NCI-H446 (cell line): ENCODE data around the gene EFCAB6.
A peak's percentile ranks its signal among the peaks of the same experiment; 100 is the strongest.

Source experiments
- DNase-seq, 2 experiments: peaks; one replicate each; lab custom pipeline; 2025; lab: John Stamatoyannopoulos, UW

Gene EFCAB6

DNA sequence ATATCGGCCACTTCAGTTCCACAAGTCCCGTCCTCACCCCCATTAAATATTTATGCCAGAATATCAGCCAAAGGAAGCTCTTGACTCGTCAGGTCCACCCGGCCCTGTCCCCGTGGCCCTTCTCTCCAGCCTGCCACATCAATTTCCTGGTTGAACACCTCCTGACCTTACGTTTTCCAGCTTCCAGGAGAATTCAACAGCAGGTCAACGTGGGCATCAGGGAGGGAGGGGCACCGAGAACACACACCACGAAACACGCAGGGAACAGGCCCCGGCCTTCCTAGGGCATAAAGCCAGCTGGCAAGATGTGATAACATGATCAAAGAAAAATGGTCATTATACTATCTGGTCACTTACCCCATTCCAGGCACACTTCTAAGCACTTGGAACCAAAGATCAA, 34.9 kb upstream of the EFCAB6 start:
- DNase-seq: no peak

DNA sequence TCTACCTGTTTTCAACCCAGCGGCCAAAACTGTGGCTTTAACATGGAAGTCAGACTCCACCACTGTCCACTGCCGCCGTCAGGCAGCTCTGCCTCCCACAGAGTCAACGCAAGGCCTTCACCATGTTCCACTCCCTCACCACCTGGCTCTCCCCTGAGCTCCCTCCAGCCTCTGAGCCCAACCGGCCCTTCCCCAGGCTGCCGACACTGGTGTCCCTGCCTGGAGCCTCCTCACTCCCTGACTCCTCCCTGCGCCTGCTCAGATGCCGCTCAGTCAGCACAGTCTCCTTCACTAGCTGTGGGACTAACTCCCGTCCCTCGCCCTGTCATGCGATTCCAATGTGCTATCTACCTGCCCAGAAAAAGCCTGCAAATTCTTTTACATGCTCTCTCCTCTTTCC, 33.9 kb upstream of the EFCAB6 start:
- no peak for DNase-seq

DNA sequence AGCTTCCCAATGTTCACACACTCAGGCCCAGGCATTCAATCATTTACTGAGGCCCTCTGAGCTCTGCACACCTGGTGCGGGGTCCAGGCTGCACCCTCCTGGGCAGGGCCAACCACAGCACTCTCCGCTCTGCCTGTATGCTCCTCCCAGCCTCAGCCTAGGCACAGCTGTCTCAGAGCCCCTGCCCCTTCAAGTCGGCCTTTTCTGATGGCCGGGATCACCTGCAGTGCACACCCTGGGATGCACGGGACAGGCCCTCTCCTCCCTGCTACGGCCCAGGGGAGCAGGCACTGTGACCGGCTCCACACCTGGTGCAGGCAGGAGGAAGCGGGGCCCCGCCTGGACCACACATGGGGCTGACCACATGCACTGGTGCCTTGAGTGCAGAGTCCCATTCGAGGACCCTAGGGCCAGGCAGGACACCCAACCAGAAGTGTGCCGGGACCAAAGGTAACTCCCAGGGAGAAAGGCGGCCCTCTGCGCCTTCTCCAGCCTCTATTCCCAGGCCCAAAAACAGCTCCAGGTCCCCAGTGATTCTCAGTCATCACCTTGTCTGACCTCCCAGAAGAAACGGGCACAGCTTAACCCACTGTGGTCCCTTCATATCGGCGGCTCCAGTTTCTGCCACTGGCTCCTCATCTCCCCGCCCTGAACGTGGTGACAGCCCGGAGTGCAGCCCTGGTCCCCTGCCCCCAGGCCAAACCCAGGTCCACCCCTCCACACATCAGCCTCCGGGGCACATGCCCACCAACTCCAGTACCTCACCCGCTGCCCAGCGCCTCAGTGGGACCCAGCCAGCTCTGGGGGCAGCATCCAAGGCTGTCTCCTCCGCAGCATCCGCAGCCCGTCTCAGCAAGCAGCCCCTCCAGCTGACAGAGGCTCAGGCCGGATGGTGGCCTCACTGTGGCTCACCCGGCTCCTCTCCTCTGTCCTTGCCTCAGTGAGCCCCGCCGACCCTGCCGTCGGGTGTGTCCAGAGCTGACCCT, 32.7 kb upstream of the EFCAB6 start:
- DNase-seq: no peak

DNA sequence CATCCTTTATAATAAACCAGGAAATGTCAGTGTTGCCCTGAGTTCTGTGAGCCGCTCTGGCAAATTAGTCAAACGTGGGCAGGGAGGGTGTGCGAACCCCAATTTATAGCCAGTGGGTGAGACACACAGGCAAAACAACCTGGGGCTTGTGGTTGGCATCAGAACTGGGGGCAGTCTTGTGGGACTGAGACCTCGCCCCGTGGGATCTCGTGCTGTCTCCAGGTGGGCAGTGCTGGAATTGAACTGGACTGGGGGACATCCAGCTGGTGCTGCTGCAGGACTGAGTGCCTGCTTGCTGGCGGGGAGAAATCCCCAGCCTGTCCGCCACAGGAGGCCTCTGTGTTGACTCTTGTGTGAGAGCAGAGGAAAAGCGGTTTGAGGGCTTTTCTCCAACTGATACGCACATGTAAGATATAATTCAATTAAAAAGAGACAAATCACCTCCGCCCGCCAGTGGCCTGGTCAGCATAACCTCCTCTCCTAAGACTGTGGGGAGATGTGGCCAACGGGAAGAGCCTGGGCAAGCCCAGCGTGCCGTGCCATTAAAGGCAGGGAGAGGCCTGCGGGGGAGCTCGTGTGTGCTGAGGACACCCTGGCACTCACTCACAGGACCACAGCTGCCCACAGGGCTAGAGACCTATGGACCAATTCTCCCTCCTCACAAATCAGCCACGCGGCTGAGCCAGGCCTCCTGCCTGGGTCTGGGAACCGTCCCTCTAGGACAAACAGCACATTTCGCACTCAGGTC, 31.9 kb upstream of the EFCAB6 start:
- DNase-seq: no peak

DNA sequence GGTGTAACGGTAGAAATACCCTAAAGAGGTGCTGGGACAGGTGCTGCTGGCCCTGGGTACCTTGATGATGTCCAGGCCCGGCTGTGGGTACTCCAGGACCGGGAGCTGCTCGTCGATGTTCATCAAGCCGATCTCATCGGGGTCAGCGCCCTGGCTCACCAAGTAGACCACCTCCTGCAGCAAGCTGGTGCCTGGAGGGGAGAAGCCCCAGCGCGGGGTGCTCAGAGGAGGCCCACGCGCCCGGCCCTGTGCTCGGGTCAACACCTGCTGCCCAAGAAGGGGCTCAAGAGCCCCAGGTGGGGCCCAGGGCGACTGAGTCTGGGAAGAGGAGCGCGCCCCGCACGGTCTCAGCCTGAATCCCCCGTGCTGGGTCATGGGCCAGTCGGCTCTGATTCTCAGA, 29.6 kb upstream of the EFCAB6 start:
- no peak for DNase-seq

DNA sequence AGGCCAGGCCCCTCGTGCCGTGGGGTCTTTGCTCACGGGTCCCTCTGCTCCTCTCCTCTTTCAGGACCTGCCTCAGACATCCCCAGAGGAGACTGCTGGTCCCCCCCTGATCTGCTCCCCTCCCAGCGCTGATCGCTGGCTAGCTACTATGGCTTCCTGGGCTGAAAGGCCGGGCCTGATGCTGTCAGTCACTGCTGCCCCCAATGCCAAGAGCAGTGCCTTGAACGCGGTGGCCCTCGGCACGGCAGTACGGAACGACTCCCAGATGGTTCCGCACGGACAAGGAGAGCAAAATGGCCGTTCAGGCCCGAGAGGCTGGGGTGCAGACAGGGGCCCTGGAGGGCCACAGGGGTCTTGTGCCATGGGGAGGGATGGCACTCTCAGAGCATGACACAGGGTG, 28.7 kb upstream of the EFCAB6 start:
- no peak for DNase-seq

DNA sequence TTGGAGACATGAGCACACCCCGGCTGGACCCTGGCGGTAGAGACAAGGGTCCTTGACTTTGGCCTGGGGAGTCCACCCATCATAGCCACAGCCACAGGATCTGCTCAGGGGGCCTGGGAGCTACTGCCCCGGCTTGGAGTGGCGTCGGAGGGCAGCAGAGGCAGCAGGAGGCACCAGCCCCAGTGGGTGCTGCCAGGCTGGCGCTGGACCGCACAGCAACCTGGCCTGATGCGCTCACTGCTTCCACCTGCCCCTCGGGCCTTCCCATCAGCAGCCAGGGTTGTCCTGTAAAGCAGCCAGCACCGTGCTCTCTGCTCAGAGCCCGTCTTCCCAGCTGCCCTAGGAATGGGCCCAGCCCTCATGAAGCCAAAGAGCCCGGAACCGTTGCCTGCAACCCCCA, 28.3 kb upstream of the EFCAB6 start:
- no peak for DNase-seq

DNA sequence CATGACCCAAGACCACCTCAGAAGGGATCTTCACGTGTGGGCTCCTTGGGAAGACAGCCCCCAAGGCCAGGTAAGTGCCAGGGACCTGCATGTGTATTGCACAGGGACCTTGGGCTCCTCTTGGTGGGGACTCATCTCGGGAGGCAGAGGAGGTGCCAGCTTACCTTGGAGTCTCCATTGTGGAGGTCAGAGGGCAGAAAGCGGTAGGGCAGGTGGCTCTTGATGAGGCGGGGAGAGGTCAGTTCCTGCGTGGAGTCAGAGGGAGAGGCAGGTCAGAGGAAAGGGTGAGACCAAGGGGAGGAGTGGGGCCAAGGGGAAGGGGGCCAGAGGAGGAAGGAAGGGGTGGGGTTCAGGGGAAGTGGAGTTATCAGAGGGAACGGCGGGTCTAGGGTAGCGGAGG, 27.7 kb upstream of the EFCAB6 start:
- no peak for DNase-seq

DNA sequence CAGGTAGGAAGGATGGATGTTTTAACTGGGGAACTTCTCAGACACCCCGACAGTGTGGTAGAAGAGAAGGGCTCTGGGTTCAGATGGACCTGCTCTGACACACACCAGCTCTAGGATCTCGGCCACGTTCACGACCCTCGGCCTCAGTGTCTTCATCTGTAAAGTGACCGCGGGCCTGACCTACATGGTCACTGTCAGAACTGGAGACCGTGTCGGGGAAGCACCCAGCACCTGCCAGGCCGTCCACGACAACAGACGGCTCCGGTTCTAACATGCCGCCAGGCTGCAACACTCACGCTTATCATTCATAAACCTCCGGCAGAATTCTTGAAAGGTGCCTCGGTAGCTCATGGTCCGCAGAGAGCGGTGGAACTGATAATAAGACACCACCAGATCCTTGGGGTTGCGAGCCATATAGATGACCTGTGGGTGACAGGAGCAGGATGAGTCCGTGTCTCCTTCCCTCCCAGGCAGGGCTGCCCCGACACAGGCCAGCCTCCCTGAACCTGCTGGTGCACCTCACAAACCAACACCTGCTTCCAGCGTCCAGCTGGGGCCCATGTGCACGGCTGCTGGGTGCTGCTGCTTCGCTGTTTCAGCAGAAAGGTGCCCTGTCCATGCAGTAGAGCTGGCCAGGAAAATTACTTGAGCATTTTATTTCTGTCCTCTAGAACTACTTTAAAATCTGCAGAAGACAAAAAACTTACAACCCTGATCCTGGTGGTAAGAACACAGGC, 26.6 kb upstream of the EFCAB6 start:
- no peak for DNase-seq

DNA sequence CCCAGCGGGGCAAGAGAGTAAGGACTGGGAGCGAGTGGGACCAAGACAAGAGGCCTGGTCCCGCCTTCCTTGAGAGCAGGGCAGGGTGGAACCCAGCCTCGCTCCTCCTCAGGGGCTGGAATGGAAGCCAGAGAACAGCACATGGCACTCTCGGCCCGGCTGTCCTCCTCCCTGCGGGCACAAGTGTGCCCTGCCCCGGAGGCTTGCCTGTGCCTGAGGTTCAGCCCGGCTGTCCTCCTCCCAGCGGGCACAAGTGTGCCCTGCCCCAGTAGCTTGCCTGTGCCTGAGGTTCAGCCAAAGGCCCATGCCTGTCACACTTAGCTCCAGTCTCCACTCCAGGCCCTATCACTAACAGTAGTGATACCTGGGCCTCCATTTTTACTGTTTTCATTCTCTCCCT, 26.1 kb upstream of the EFCAB6 start:
- no peak for DNase-seq

DNA sequence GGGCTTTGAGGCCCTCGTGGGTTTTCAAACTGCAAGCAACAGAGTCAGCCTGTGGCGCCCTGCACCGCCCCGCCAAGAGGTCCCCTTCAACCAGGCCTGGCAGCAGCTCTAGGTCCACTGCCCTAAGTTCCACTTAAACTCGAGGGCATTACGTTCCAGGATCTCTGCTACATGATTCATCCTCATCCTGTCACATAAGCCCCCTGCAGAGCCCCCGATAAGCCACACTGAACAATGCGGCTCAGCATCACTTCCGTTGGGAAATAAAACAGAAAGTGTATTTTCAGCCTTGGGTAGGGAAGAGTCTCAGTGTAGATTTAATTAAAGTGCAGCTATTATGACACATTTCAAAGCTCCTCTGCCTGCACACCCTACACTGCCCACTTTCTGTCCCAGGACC, 25.6 kb upstream of the EFCAB6 start:
- no peak for DNase-seq

DNA sequence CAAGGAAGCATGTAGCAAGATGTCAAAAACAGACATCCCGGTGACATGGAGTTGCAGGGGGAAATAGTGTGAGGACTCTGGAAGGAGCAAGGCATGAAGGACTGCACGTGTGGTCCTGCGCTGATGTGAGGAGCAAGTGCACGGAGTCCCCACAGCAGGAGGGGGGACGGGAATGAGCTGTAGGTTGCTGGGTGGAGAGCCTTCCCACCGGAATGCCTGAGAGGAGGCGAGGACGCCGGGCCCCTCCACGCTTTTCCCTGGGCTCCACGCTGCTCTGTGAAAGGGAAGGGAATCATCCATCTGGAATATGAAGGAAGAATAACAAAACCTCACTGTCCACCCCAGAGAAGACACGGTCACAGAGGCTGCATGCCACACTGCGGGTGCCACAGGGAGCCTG, 23.6 kb upstream of the EFCAB6 start:
- no peak for DNase-seq

DNA sequence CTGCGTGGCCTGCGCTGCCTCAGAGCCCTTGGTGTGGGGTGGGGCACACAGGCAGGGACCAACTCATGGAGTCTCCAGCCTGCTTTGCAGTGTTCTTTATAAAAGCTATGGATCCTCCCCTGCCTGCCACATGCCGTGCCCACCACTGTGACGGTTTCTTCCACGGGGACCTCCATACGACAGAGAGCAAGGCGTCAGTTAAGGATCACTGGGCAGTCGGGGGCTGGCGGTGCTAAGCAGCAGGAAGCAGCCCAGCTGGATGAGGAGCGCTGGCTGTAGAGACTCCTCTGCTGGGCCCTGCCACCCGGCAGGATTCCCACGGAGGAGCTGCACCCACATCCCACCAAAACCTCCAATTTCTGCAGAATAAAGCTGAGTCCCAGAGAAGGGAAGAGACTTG, 23.1 kb upstream of the EFCAB6 start:
- no peak for DNase-seq

DNA sequence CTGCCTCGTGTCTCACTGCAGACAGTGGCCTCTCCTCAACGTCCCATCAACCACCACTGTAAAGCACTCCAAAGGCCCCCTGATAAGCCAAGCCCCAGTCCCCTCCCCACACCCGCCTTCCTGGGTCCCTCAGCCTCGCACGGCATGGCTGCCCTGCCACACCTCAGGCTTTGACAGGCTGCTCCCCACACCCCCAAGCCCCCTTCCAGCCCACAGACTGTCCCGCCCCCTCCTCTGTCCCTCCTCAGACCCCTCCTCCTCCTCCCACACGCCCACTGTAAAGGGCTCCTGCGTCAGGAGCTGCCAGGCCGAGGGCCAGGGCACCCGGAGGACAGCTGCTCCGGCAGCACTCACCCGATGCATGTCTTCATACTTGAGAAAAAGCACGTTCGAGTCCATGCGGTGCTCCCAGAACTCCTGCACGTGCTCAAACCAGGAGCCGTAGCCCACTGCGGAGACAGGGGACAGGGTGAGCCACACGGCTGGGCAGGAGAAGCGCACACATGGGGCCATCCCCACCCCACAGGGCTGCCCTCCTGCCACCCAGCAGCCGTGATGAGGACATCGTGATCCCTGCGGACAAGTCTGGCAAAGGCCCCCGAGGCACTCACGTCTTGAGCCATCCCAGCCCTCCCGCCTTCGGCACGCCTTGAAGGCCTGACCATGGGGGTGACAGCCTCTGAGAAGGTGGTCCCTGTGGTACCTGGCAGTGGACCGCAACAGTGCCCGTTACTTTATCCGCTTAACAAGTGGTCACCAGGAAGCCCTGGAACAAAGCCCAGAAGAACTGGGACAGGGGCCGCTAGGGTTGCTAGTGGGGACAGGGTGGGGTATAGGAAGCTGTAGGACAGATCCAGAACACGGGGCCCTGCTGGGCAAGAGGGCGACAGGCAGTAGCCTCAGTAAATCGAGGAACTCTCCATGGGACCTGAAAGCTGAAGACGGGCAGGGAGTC, 21.5 kb upstream of the EFCAB6 start:
- DNase-seq: no peak

DNA sequence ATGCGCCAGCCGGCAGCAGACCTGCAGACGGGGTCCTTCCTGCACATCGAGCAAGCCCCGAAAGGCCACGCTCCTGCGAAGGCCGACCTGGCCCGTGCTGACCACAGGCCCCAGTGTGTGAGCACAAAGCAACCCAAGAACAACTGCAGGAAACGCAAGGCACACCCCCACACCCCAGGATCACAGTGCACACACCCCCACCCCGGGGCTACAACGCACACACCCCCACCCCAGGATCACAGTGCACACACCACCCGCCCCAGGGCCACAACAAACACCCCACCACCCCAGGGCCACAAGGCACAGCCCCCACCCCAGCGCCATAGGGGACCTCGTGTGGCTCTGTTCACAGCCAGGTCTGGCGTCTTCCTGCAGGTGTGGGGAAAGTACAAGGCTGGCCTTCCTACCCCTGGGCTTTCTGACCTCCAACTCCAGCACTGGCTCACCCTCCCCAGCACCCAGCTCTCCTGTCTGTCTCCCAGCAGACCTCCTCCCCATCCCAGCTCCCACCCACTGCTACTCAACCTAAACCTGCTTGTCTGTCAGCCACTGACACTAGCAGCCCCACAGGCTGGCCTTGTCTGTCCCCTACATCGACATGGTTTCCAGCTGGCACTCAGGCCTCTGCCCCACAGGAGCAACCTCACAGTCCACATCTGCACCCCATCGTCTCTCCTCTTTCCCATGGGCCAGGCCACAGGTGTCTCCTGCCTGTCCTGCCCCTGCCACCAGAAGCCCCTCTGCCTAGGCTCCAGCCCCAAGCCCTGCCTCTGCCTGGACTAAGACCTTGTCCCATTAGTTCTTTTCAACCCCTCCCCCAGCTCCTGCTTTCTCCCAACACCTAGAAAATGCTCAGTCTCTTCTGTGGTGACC, 20.5 kb upstream of the EFCAB6 start:
- DNase-seq: no peak

DNA sequence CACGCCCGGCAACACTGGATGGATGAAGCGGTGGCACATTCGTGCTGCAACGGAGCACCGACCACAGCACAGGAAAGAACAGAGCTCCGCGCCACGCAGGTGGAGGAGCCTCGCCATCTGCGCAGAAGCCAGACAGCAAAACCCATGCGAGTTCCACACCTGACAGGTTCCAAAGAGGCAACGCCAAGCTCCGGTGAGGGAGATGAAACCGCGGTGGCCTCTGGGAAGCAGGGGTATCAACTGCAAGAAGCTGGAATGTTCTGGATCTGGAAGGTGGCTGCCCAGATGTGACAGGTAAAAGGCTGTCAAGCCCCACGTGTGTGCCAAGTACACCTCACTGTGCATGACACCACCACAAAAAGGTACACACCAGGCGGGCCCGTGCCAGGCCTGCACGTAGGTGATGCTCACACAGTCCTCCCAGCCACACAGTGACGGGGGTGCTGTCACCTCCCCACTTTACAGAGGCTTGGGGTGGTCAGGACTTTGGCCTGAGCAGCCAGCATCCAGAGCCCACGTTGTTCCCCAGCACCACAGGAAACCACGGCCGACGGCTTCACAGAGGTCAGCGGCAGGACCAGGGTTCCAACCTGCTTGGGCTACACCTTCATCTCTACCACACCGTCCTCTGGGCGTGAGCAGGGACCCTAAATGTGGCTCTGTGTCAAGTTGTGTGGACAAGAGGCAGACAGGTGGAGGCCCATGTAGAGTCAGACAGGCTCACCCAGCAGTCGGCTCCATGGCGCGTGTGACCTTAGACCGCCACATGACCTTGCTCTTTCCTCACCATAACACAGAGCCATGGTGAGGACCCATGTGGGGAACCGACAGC, 19.7 kb upstream of the EFCAB6 start:
- DNase-seq: no peak

DNA sequence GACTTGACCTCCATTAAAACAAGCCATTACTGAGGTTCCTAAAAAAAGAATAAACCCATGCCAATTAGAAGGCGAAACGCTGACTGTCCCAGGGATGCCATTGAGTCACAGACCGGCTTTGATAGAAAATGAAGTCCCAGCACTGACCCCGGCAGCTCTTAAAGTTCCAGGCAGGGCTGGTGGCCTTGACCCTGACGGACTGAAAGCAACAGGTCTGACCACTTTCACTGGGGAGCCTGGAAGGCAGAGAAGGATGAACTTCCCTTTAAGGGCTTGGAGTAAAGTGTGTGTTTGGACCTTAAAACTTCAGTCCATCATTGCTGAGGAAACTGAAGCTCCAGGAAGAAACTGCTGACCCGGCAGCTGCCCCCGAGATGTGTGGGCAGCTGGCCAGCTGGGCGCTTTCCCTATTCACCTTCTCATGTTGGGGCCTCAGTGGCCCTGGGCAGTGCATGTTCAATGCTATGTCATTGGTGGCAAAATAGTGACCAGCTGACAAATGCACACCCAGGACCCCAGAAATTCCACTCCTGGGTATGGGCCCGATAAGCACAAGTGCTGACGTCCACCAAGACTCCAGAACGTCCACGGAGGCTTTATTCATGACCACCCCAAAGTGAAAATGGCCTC, 18.9 kb upstream of the EFCAB6 start:
- no peak for DNase-seq

DNA sequence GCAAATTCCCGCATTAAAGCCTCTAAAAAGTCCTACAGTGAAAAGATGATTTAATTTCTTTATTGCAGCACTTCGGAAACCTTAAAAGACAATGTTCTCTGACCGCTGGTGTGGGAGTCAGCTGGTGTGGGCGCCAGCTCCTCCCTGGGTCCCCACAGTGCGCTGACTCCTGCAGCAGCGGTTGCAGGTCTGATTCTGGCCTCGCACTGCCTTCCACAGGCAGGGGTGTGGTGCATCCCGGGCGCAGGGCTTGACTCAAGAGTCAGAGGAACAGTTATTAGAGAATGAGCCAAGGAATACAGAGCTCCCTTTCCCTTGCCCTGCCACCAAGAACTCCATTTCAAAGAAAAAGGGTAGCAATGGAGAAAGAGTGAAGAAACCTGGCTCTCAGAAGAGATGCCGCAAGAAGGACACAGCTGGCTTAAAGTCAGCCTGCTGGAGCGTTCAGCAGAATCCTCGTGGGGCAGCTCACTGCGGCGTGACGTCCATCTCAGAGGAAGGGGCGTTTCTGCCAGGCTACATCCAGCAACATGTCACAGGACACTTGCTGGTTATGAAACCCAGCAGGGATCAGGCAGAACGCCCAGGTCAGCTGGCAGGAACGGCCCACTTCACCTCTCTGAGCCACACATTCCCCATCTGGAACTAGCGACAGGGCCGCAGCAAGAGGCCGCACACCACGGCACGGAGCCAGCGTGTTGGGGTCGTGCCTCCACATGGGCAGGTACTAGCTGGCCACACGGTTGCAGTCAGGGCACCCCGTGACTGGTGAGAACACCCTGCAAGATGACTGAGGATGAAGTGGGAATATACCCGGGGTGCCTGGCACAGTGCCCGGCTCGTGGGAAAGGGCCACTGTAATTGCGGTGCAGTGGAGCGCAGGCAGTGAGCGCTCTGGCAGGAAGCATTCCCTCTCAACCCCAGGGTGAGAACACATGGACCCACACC, 18.1 kb upstream of the EFCAB6 start:
- DNase-seq: peak; percentile 87 to 94
